Neuronal stem cell (in vitro differentiated cells): ENCODE results near the gene AIG1.
"Not testable (repeated sequence)": the region's sequence is repeated elsewhere in the genome, so short reads cannot be mapped to it uniquely, and the experiment has no call there.

ENCODE experiments used
- DNase-seq: peaks from one replicate; pipeline ENCODE4 v3.0.0-alpha.2; 2013; ENCODE audit warnings: low spot score
- H2AFZ ChIP-seq: one replicate; pipeline ENCODE4 v1.6.1; 2013; ENCODE audit warnings: mild to moderate bottlenecking, low read length, inconsistent platforms
- H2AK5ac ChIP-seq: 2 replicates; pipeline ENCODE4 v1.6.1; 2013; ENCODE audit warnings: low read depth, mild to moderate bottlenecking, inconsistent platforms, low read length, moderate library complexity, mixed read lengths
- H2BK120ac ChIP-seq: 2 replicates; pipeline ENCODE4 v1.6.1; 2013; ENCODE audit warnings: low read depth, mild to moderate bottlenecking, inconsistent platforms, low read length, moderate library complexity, mixed read lengths
- H2BK12ac ChIP-seq: one replicate; pipeline ENCODE4 v1.6.1; 2013; ENCODE audit warnings: low read length, inconsistent platforms
- H2BK15ac ChIP-seq: 2 replicates; pipeline ENCODE4 v1.6.1; 2013; ENCODE audit warnings: mild to moderate bottlenecking, low read length, inconsistent platforms, mixed read lengths
- H2BK5ac ChIP-seq: one replicate; pipeline ENCODE4 v1.6.1; 2013; ENCODE audit warnings: inconsistent platforms, mild to moderate bottlenecking, low read length, moderate library complexity
- H3K14ac ChIP-seq: one replicate; pipeline ENCODE4 v1.6.1; 2013; ENCODE audit warnings: low read length, inconsistent platforms
- H3K18ac ChIP-seq: 2 replicates; pipeline ENCODE4 v1.6.1; 2013; ENCODE audit warnings: low read length, inconsistent platforms
- H3K23ac ChIP-seq: 2 replicates; pipeline ENCODE4 v1.6.1; 2013; ENCODE audit warnings: low read depth, mild to moderate bottlenecking, mixed read lengths, low read length, inconsistent platforms; ENCODE audit not compliant: poor library complexity
- H3K27ac ChIP-seq: replicated peaks from 3 replicates; pipeline ENCODE4 v1.5.1; 2013; ENCODE audit warnings: low read length, inconsistent platforms
- H3K27me3 ChIP-seq, 3 experiments: 2 replicates each; pipeline ENCODE4 v1.6.1; 2013; ENCODE audit warnings: low read length in 3 of 3, mild to moderate bottlenecking in 2 of 3, inconsistent platforms in 1 of 3, low read depth in 1 of 3, mixed read lengths in 1 of 3, moderate library complexity in 1 of 3; ENCODE audit not compliant: control insufficient read depth in 3 of 3, insufficient read depth in 3 of 3
- H3K36me3 ChIP-seq, 2 donors: replicated peaks in 1 of 2; 2 replicates each; pipeline ENCODE4 v1.6.1; 2013; ENCODE audit warnings: low read length in 2 of 2; ENCODE audit not compliant: control insufficient read depth in 2 of 2, insufficient read depth in 2 of 2
- H3K4ac ChIP-seq: 2 replicates; pipeline ENCODE4 v1.6.1; 2013; ENCODE audit warnings: inconsistent platforms, mild to moderate bottlenecking, low read length, moderate library complexity
- H3K4me1 ChIP-seq, 2 donors: 1 replicate in 1 of 2; 2 replicates in 1 of 2; pipeline ENCODE4 v1.6.1; 2013; ENCODE audit warnings: low read length in 2 of 2, low read depth in 1 of 2; ENCODE audit not compliant: control insufficient read depth in 2 of 2, insufficient read depth in 1 of 2
- H3K4me2 ChIP-seq: one replicate; pipeline ENCODE4 v1.6.1; 2013; ENCODE audit warnings: mild to moderate bottlenecking, low read length, inconsistent platforms; ENCODE audit not compliant: insufficient read depth, poor library complexity, severe bottlenecking
- H3K4me3 ChIP-seq, 2 donors: 2 replicates each; pipeline ENCODE4 v1.5.1; 2013; ENCODE audit warnings: low read length in 2 of 2, mild to moderate bottlenecking in 2 of 2, inconsistent platforms in 1 of 2, moderate library complexity in 1 of 2
- H3K79me1 ChIP-seq: one replicate; pipeline ENCODE4 v1.6.1; 2013; ENCODE audit warnings: low read depth, mild to moderate bottlenecking, inconsistent platforms, low read length, moderate library complexity
- H3K9ac ChIP-seq: one replicate; pipeline ENCODE4 v1.6.1; 2013; ENCODE audit warnings: mild to moderate bottlenecking, low read depth, low read length, inconsistent platforms; ENCODE audit not compliant: poor library complexity
- H3K9me3 ChIP-seq, 2 donors: replicated peaks in 1 of 2; 2 replicates each; pipeline versions ENCODE3 to v1.6.1; 2013; ENCODE audit warnings: low read length in 2 of 2, mild to moderate bottlenecking in 2 of 2, inconsistent platforms in 1 of 2, low read depth in 1 of 2, mixed read lengths in 1 of 2, moderate library complexity in 1 of 2; ENCODE audit not compliant: control insufficient read depth in 2 of 2, insufficient read depth in 1 of 2
- H4K8ac ChIP-seq: one replicate; pipeline ENCODE4 v1.6.1; 2013; ENCODE audit warnings: low read depth, mild to moderate bottlenecking, inconsistent platforms, low read length, moderate library complexity
- H4K91ac ChIP-seq: one replicate; pipeline ENCODE4 v1.6.1; 2013; ENCODE audit warnings: low read length, low read depth, mild to moderate bottlenecking, inconsistent platforms; ENCODE audit not compliant: poor library complexity
- WGBS, 2 donors: extraction: QIAGEN DNeasy Blood & Tissue Kit; methylation state at CpG; one replicate each; pipeline ENCODE4 v1.1.7; 2013; ENCODE audit warnings: missing lambda C conversion rate in 2 of 2, mixed read lengths in 1 of 2; ENCODE audit not compliant: insufficient read length in 2 of 2, insufficient replicate concordance in 1 of 2; ENCODE audit errors: extremely low coverage in 2 of 2; 5-methylcytosine and 5-hydroxymethylcytosine counted together

AIG1 gene

DNA sequence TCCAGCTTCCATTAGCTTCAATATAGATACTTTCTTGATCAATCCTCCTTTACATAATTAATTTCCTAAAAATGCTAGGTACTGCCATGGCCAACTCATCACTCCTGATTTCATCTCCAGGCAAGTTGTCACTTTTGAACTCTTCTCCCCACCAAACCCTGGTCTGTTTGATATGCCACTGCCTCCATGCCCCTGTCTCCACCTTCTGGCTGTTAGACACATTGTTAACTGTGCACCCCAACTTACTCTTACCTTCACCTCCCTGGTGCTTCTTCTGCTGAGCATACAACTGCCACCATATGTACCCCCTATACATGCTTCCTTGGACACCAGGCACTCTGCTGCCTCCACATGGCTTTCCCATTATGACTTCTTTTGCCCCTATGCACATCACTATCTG is 21.9 kb upstream of the AIG1 start:
- no peak overlapping the region for H2BK120ac ChIP-seq
- H3K79me1 ChIP-seq: no peaks in the 10 kb centered on the region
- H3K23ac ChIP-seq: no peak overlapping the region
- H2BK5ac ChIP-seq: no peak overlapping the region
- peaks cover 0 to 6% of the 10 kb centered on the region in 2 donors for H3K9me3 ChIP-seq
- H3K18ac ChIP-seq: no peak overlapping the region
- no peak overlapping the region for H3K27ac ChIP-seq
- H2AK5ac ChIP-seq: no peak overlapping the region
- H3K4me1 ChIP-seq: peaks cover 2 to 8% of the 10 kb centered on the region in 2 donors
- no peaks in the 10 kb centered on the region for H3K27me3 ChIP-seq
- H2AFZ ChIP-seq: no peak overlapping the region
- no peak overlapping the region for H2BK12ac ChIP-seq
- no peak overlapping the region for H3K4me3 ChIP-seq
- H3K4ac ChIP-seq: no peak overlapping the region
- no peak overlapping the region for H4K91ac ChIP-seq
- no peak overlapping the region for H3K9ac ChIP-seq
- H3K4me2 ChIP-seq: no peak overlapping the region
- no peak for DNase-seq
- H4K8ac ChIP-seq: no peak overlapping the region
- no peak overlapping the region for H2BK15ac ChIP-seq
- H3K36me3 ChIP-seq: no peaks in the 10 kb centered on the region
- no peak overlapping the region for H3K14ac ChIP-seq

GRCh38 chr6:143039548-143039947 is 21.1 kb upstream of the AIG1 start:
- Histone ChIP-seq H3K79me1 (no peaks in the 10 kb centered on the region), H2BK5ac (no peak overlapping the region), H4K91ac (no peak overlapping the region), H2BK15ac (no peak overlapping the region), H3K4ac (no peak overlapping the region), H3K4me1 (peaks cover 2 to 8% of the 10 kb centered on the region in 2 donors), H3K27me3 (no peaks in the 10 kb centered on the region), H3K14ac (no peak overlapping the region), H2BK120ac (no peak overlapping the region), H2AFZ (no peak overlapping the region), H2BK12ac (no peak overlapping the region), H3K4me2 (no peak overlapping the region), H3K9me3 (peaks cover 0 to 6% of the 10 kb centered on the region in 2 donors), H2AK5ac (no peak overlapping the region), H4K8ac (no peak overlapping the region), H3K9ac (no peak overlapping the region), H3K18ac (no peak overlapping the region), H3K4me3 (no peak overlapping the region), H3K23ac (no peak overlapping the region), H3K27ac (no peak overlapping the region), H3K36me3 (no peaks in the 10 kb centered on the region)
- WGBS, 2 donors: no CpG with 5 or more reads among the region's 4 CpGs
- no peak for DNase-seq

DNA sequence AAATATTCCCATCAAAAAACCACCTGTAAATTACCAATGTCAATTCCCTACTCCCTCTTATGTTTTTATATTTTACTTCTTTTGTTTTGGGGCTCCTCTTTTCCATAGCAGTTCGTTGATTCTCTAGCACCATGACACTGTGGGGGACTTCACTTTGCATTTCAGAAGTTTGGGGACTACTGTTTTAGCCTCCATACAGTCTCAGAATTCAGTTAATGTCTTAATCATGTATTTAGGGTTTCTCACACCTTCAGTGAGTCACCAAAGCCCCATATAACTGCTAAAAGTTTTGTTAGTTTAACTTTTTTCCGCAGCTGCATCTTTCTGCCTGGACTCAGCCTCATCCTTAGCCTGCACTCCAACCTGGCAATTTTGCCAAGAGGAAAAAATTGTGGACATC is 20.7 kb upstream of the AIG1 start:
- no peak overlapping the region for H3K4me2 ChIP-seq
- H2BK5ac ChIP-seq: no peak overlapping the region
- H3K27ac ChIP-seq: no peak overlapping the region
- H3K4me3 ChIP-seq: no peak overlapping the region
- H3K9ac ChIP-seq: no peak overlapping the region
- no peak overlapping the region for H3K4ac ChIP-seq
- no CpG with 5 or more reads among the region's 2 CpGs for WGBS, 2 donors
- no peak overlapping the region for H2BK12ac ChIP-seq
- H4K91ac ChIP-seq: no peak overlapping the region
- no peak for DNase-seq
- H3K23ac ChIP-seq: no peak overlapping the region
- peaks cover 0 to 5% of the 10 kb centered on the region in 2 donors for H3K9me3 ChIP-seq
- H3K14ac ChIP-seq: no peak overlapping the region
- no peak overlapping the region for H2BK120ac ChIP-seq
- no peak overlapping the region for H2AFZ ChIP-seq
- H3K27me3 ChIP-seq: no peaks in the 10 kb centered on the region
- H3K36me3 ChIP-seq: no peaks in the 10 kb centered on the region
- no peak overlapping the region for H2BK15ac ChIP-seq
- no peak overlapping the region for H2AK5ac ChIP-seq
- no peaks in the 10 kb centered on the region for H3K79me1 ChIP-seq
- peaks cover 2 to 8% of the 10 kb centered on the region in 2 donors for H3K4me1 ChIP-seq
- H3K18ac ChIP-seq: no peak overlapping the region
- no peak overlapping the region for H4K8ac ChIP-seq

DNA sequence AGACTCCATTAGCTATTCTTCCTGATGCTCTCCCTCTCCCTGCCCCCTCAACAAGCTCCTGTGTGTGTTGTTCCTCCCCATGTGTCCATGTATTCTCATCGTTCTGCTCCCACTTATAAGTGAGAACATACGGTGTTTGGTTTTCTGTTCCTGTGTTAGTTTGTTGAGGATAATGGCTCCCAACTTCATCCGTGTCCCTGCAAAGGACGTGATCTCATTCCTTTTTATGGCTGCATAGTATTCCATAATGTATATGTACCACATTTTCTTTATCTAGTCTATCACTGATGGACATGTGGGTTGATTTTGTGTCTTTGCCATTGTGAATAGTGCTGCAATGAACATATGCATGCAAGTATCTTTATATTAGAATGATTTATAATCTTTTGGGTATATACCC is 16.3 kb upstream of the AIG1 start:
- not testable (repeated sequence) for H2BK12ac ChIP-seq, H3K4ac ChIP-seq, H3K14ac ChIP-seq, H3K9ac ChIP-seq, H4K8ac ChIP-seq, H2BK5ac ChIP-seq, H3K4me3 ChIP-seq, H2AK5ac ChIP-seq, H3K4me2 ChIP-seq, H3K18ac ChIP-seq, H3K4me1 ChIP-seq, H3K36me3 ChIP-seq, H2AFZ ChIP-seq, H3K23ac ChIP-seq, DNase-seq, H2BK120ac ChIP-seq, H3K27ac ChIP-seq, H2BK15ac ChIP-seq, H4K91ac ChIP-seq, H3K9me3 ChIP-seq, H3K79me1 ChIP-seq, H3K27me3 ChIP-seq
- no CpG with 5 or more reads among the region's 4 CpGs for WGBS, 2 donors
